K562 (cell line): Measurements from ENCODE around the gene SND1. TPM values are rescaled to one million over a fixed set of nuclear protein-coding genes. Genes with fewer than 3 reads are reported as not detected.

Experiments
- ARID1B ChIP-seq: fragments of 450-650 bp; IDR thresholded peaks from 2 replicates; pipeline ENCODE4 v1.6.1; 2016; ENCODE audit warnings: antibody characterized with exemption, mild to moderate bottlenecking, inconsistent platforms
- ARNT ChIP-seq, 2 experiments: fragments of 450-650 bp; IDR thresholded peaks; 2 replicates each; pipeline ENCODE4 v1.6.1; 2016; ENCODE audit warnings: mild to moderate bottlenecking in 1 of 2
- BRD4 ChIP-seq: fragments of 200-600 bp; sonication (generic); IDR thresholded peaks from 2 replicates; pipeline ENCODE4 v1.6.1; 2017; ENCODE audit warnings: inconsistent platforms
- CBFA2T3 ChIP-seq: fragments of 450-650 bp; IDR thresholded peaks from 2 replicates; pipeline ENCODE4 v1.6.1; 2017
- CCNT2 ChIP-seq: IDR thresholded peaks from 2 replicates; pipeline ENCODE4 v1.6.1; 2011; ENCODE audit warnings: borderline replicate concordance, low read depth, mild to moderate bottlenecking, moderate library complexity, mixed read lengths, low read length; ENCODE audit not compliant: insufficient read length; ENCODE audit errors: extremely low read depth
- E2F6 ChIP-seq, 2 experiments: IDR thresholded peaks; 2 replicates each; pipeline ENCODE4 v1.6.1; 2011; ENCODE audit warnings: borderline replicate concordance in 1 of 2, control low read depth in 1 of 2, low read depth in 1 of 2, low read length in 1 of 2, mild to moderate bottlenecking in 1 of 2, mixed read lengths in 1 of 2, moderate library complexity in 1 of 2; ENCODE audit not compliant: insufficient read depth in 1 of 2, insufficient read length in 1 of 2, poor library complexity in 1 of 2, severe bottlenecking in 1 of 2; ENCODE audit errors: extremely low read depth in 1 of 2
- ELK3 ChIP-seq: fragments of 450-650 bp; formaldehyde crosslinking; IDR thresholded peaks from 2 replicates; pipeline ENCODE4 v1.4.0; 2020; ENCODE audit warnings: mild to moderate bottlenecking
- ERF ChIP-seq: fragments of 450-650 bp; formaldehyde crosslinking; IDR thresholded peaks from 2 replicates; pipeline ENCODE4 v1.4.0; 2020; ENCODE audit warnings: mild to moderate bottlenecking, mixed read lengths
- HLTF ChIP-seq: fragments of 450-650 bp; IDR thresholded peaks from 2 replicates; pipeline ENCODE4 v1.6.1; 2016
- JUN ChIP-seq, 2 experiments: sonication (generic) in 1 of 2; formaldehyde crosslinking in 1 of 2; IDR thresholded peaks; 2 replicates each; pipeline versions ENCODE4 v1.6.1 to v1.8.0; 2012 to 2022; ENCODE audit warnings: borderline replicate concordance in 2 of 2, mild to moderate bottlenecking in 2 of 2, improper control_type of control experiment in 1 of 2, low read depth in 1 of 2, low read length in 1 of 2, missing genetic modification reagents in 1 of 2
- LARP7 ChIP-seq: fragments of 450-650 bp; IDR thresholded peaks from 2 replicates; pipeline ENCODE4 v1.6.1; 2016
- MTA1 ChIP-seq: fragments of 450-650 bp; IDR thresholded peaks from 2 replicates; pipeline ENCODE4 v1.6.1; 2017; ENCODE audit warnings: borderline replicate concordance
- NCOA6 ChIP-seq: fragments of 450-650 bp; IDR thresholded peaks from 2 replicates; pipeline ENCODE4 v1.6.1; 2017; ENCODE audit warnings: mild to moderate bottlenecking
- PPARD ChIP-seq: fragments of 250-450 bp; sonication (Bioruptor Pico); IDR thresholded peaks from 2 replicates; pipeline ENCODE4 v1.8.0; 2022; ENCODE audit warnings: inconsistent platforms, mild to moderate bottlenecking, moderate library complexity
- SAP30 ChIP-seq: fragments of 200-600 bp; sonication (generic); IDR thresholded peaks from 2 replicates; pipeline ENCODE4 v1.6.1; 2012; ENCODE audit warnings: borderline replicate concordance, low read depth, mild to moderate bottlenecking, moderate library complexity, low read length, control low read depth, inconsistent platforms; ENCODE audit not compliant: insufficient read depth, poor library complexity, severe bottlenecking
- STAG1 ChIP-seq: sonication (generic); formaldehyde crosslinking; IDR thresholded peaks from 2 replicates; pipeline ENCODE4 v1.5.0; 2020; ENCODE audit warnings: missing genetic modification reagents, borderline replicate concordance
- THAP7 ChIP-seq: fragments of 250-450 bp; sonication (Bioruptor Pico); IDR thresholded peaks from 2 replicates; pipeline ENCODE4 v1.5.0; 2021
- YY1 ChIP-seq, 3 experiments: IDR thresholded peaks; 2 replicates each; pipeline ENCODE4 v1.6.1; 2011; ENCODE audit warnings: low read length in 2 of 3, mild to moderate bottlenecking in 2 of 3, moderate library complexity in 2 of 3, borderline replicate concordance in 1 of 3, control low read depth in 1 of 3, low read depth in 1 of 3; ENCODE audit not compliant: insufficient read depth in 3 of 3, insufficient replicate concordance in 2 of 3, control insufficient read depth in 1 of 3, insufficient read length in 1 of 3; ENCODE audit errors: extremely low read depth in 1 of 3
- ZNF280A ChIP-seq: fragments of 450-650 bp; IDR thresholded peaks from 2 replicates; pipeline ENCODE4 v1.6.1; 2018; ENCODE audit warnings: mild to moderate bottlenecking, low read depth; ENCODE audit not compliant: partially characterized antibody
- ZNF431 ChIP-seq: sonication (generic); formaldehyde crosslinking; IDR thresholded peaks from 2 replicates; pipeline ENCODE4 v1.8.0; 2022; ENCODE audit warnings: mild to moderate bottlenecking, missing genetic modification reagents
- ZNF695 ChIP-seq: fragments of 450-650 bp; formaldehyde crosslinking; IDR thresholded peaks from 2 replicates; pipeline ENCODE4 v1.4.0; 2020; ENCODE audit warnings: mild to moderate bottlenecking, moderate library complexity
- polyA plus RNA-seq, 8 experiments: library from polyadenylated mRNA; depleted of rRNA in 4 of 8; stranded (reverse) in 5 of 8; unstranded in 3 of 8; fragments of >200 nt; fragmentation: Nextera tagmentation in 2 of 8; fragmentation: Illumina TruSeq in 1 of 8; extraction: Ambion mirVana in 2 of 8; extraction: Trizol in 1 of 8; gene quantifications; 2 replicates each; pipeline versions ENCODE4 v1.2.1 to v1.2.3, GENCODE V29; 2011 to 2014; ENCODE audit warnings: inconsistent platforms in 1 of 8, missing spikeins in 1 of 8
- total RNA-seq, 7 experiments: library from RNA; depleted of rRNA in 6 of 7; stranded (reverse); fragments of >200 nt in 6 of 7; fragmentation: Illumina TruSeq in 2 of 7; extraction: Trizol in 2 of 7; gene quantifications; 2 replicates each; pipeline versions ENCODE4 v1.2.1 to v1.2.3, GENCODE V29; 2011 to 2021; ENCODE audit warnings: low replicate concordance in 1 of 7

Gene SND1
- total and polyA plus RNA-seq, 9 of the 15 experiments (the other 6 are each of a cell fraction or from before 2014, with no cell fraction given) = 46.5 to 307 (median 191) TPM

GRCh38 chr7:127652333-127653248, 597 bp downstream of the SND1 start (continued):
- peak; percentile 98 for TF ChIP-seq SAP30
- TF ChIP-seq ARID1B = peak; percentile 47
- TF ChIP-seq E2F6 (IDR thresholded peaks at IDR 0.05; ENCODE audit: borderline replicate concordance in 1 of 2, extremely low read depth in 1 of 2, insufficient read depth in 1 of 2, insufficient read length in 1 of 2, low read depth in 1 of 2, low read length in 1 of 2, poor library complexity in 1 of 2, severe bottlenecking in 1 of 2) = peak; percentile 4 to 44
- peak; percentile 41; the same call in 1 of the 2 replicates for TF ChIP-seq STAG1 (CRISPR knock-in tag)
- TF ChIP-seq HLTF = peak; percentile 66; the same call in 1 of the 2 replicates
- no peak for TF ChIP-seq ZNF695 (CRISPR knock-in tag)
- TF ChIP-seq YY1 (IDR thresholded peaks at IDR 0.05; ENCODE audit: borderline replicate concordance in 1 of 3, control insufficient read depth in 1 of 3, extremely low read depth in 1 of 3, insufficient read depth in 3 of 3, insufficient read length in 1 of 3, insufficient replicate concordance in 2 of 3, low read depth in 1 of 3, low read length in 2 of 3) = peak in 2 of 3 experiments; percentile 39 to 72
- 0 out of 2 replicates have a peak, but pooled peaks have one; percentile 10 for TF ChIP-seq BRD4
- TF ChIP-seq ERF = 0 out of 2 replicates have a peak, but pooled peaks have one; percentile 31
- peak; percentile 30; the same call in 1 of the 2 replicates for TF ChIP-seq MTA1
- TF ChIP-seq PPARD (CRISPR knock-in tag) = no peak
- no peak for TF ChIP-seq CCNT2
- TF ChIP-seq ZNF431 (CRISPR knock-in tag) = 0 out of 2 replicates have a peak, but pooled peaks have one; percentile 54
- TF ChIP-seq THAP7 (CRISPR knock-in tag) = peak; percentile 86
- TF ChIP-seq NCOA6 = peak; percentile 44; the same call in 1 of the 2 replicates
- TF ChIP-seq LARP7 = peak; percentile 96
- no peak for TF ChIP-seq ELK3 (CRISPR knock-in tag)
- TF ChIP-seq ARNT (IDR thresholded peaks at IDR 0.05) = peak; percentile 20; a peak in 1 of 4 replicates
- TF ChIP-seq ZNF280A = no peak
- TF ChIP-seq CBFA2T3 = peak; percentile 14; the same call in 1 of the 2 replicates
- TF ChIP-seq JUN (IDR thresholded peaks at IDR 0.05; ENCODE audit: borderline replicate concordance, low read depth, low read length) = no peak
- 0 out of 2 replicates have a peak, but pooled peaks have one; percentile 67 for TF ChIP-seq JUN (CRISPR knock-in tag; IDR thresholded peaks at IDR 0.05; ENCODE audit: borderline replicate concordance)
